HEK293 (cell line): ENCODE results near the gene ATP12A.
A peak's percentile ranks its signal among the peaks of the same experiment; 100 is the strongest.

Experiments
- CTCF ChIA-PET: fragments of 350-600 bp; formaldehyde crosslinking; extraction: SDS; loops from one replicate; lab custom pipeline; 2021; ENCODE audit warnings: antibody characterized with exemption; lab: Yijun Ruan, JAX
- POLR2A ChIA-PET: fragments of 300-600 bp; formaldehyde crosslinking; extraction: SDS; loops from one replicate; lab custom pipeline; 2020; ENCODE audit warnings: antibody characterized with exemption, inconsistent platforms; lab: Yijun Ruan, JAX
- H3K27ac ChIP-seq: fragments of 200-500 bp; sonication (Bioruptor generic); 2 replicates; pipeline ENCODE4 v1.5.1; 2014; ENCODE audit warnings: low read depth, low read length, control low read depth, inconsistent platforms; ENCODE audit errors: extremely low read depth
- H3K36me3 ChIP-seq, 2 experiments: fragments of 200-500 bp in 1 of 2; sonication (Bioruptor generic) in 1 of 2; 1 replicate in 1 of 2; 2 replicates in 1 of 2; pipeline ENCODE4 v1.5.1; 2014 to 2017; ENCODE audit warnings: inconsistent platforms in 2 of 2, low read length in 2 of 2; ENCODE audit not compliant: control insufficient read depth in 2 of 2, insufficient read depth in 1 of 2
- H3K4me1 ChIP-seq: fragments of 200-500 bp; sonication (Bioruptor generic); 2 replicates; pipeline ENCODE4 v1.5.1; 2014; ENCODE audit warnings: mild to moderate bottlenecking, low read length, inconsistent platforms; ENCODE audit not compliant: control insufficient read depth, insufficient read depth
- H3K4me3 ChIP-seq: 2 replicates; pipeline ENCODE4 v1.5.1; 2011; ENCODE audit warnings: low read depth, mild to moderate bottlenecking, control low read depth, low read length, moderate library complexity
- H3K9me3 ChIP-seq: fragments of 200-500 bp; sonication (Bioruptor generic); 2 replicates; pipeline ENCODE4 v1.5.1; 2014; ENCODE audit warnings: low read depth, low read length, inconsistent platforms; ENCODE audit not compliant: control insufficient read depth, insufficient read depth
- HOXC10 ChIP-seq: sonication (generic); formaldehyde crosslinking; IDR thresholded peaks from 2 replicates; pipeline ENCODE4 v1.8.1; 2023; ENCODE audit warnings: mild to moderate bottlenecking, missing genetic modification reagents
- PRDM6 ChIP-seq: fragments of 450-650 bp; formaldehyde crosslinking; IDR thresholded peaks from 2 replicates; pipeline ENCODE4 v1.5.1; 2017; ENCODE audit warnings: missing biosample characterization, missing genetic modification characterization
- REST ChIP-seq: fragments of 450-650 bp; formaldehyde crosslinking; IDR thresholded peaks from 2 replicates; pipeline ENCODE4 v1.5.1; 2016; ENCODE audit warnings: missing biosample characterization, missing genetic modification characterization
- SCRT1 ChIP-seq: fragments of 450-650 bp; formaldehyde crosslinking; IDR thresholded peaks from 2 replicates; pipeline ENCODE4 v1.5.1; 2016; ENCODE audit warnings: missing biosample characterization, missing genetic modification characterization, borderline replicate concordance
- SP3 ChIP-seq: fragments of 450-650 bp; formaldehyde crosslinking; IDR thresholded peaks from 2 replicates; pipeline ENCODE4 v1.5.1; 2016; ENCODE audit warnings: missing biosample characterization, missing genetic modification characterization
- ZBTB1 ChIP-seq: fragments of 450-650 bp; formaldehyde crosslinking; IDR thresholded peaks from 2 replicates; pipeline ENCODE4 v1.5.1; 2016; ENCODE audit warnings: missing biosample characterization, missing genetic modification characterization
- ZFP3 ChIP-seq: fragments of 450-650 bp; formaldehyde crosslinking; IDR thresholded peaks from 2 replicates; pipeline ENCODE4 v1.5.1; 2016; ENCODE audit warnings: low read depth, missing biosample characterization, missing genetic modification characterization
- ZNF223 ChIP-seq: fragments of 450-650 bp; formaldehyde crosslinking; IDR thresholded peaks from 2 replicates; pipeline ENCODE4 v1.5.1; 2016; ENCODE audit warnings: missing biosample characterization, missing genetic modification characterization
- ZNF23 ChIP-seq: fragments of 450-650 bp; formaldehyde crosslinking; IDR thresholded peaks from 2 replicates; pipeline ENCODE4 v1.5.1; 2016; ENCODE audit warnings: missing biosample characterization, missing genetic modification characterization, borderline replicate concordance
- ZNF248 ChIP-seq: fragments of 450-650 bp; formaldehyde crosslinking; IDR thresholded peaks from 2 replicates; pipeline ENCODE4 v1.5.1; 2017; ENCODE audit warnings: missing biosample characterization, missing genetic modification characterization
- ZNF302 ChIP-seq: fragments of 450-650 bp; formaldehyde crosslinking; IDR thresholded peaks from 2 replicates; pipeline ENCODE4 v1.5.1; 2016; ENCODE audit warnings: missing biosample characterization, missing genetic modification characterization, low read depth
- ZNF398 ChIP-seq: fragments of 450-650 bp; formaldehyde crosslinking; IDR thresholded peaks from 2 replicates; pipeline ENCODE4 v1.5.1; 2017; ENCODE audit warnings: missing biosample characterization, missing genetic modification characterization
- ZNF433 ChIP-seq: fragments of 450-650 bp; formaldehyde crosslinking; IDR thresholded peaks from 2 replicates; pipeline ENCODE4 v1.5.1; 2016; ENCODE audit warnings: missing biosample characterization, missing genetic modification characterization, low read depth
- ZNF473 ChIP-seq: fragments of 450-650 bp; formaldehyde crosslinking; IDR thresholded peaks from 2 replicates; pipeline ENCODE4 v1.5.1; 2017; ENCODE audit warnings: missing biosample characterization, missing genetic modification characterization
- ZNF621 ChIP-seq: fragments of 450-650 bp; formaldehyde crosslinking; IDR thresholded peaks from 2 replicates; pipeline ENCODE4 v1.5.1; 2017; ENCODE audit warnings: missing biosample characterization, missing genetic modification characterization
- ZNF639 ChIP-seq: fragments of 450-650 bp; formaldehyde crosslinking; IDR thresholded peaks from 2 replicates; pipeline ENCODE4 v1.5.1; 2016; ENCODE audit warnings: missing biosample characterization, missing genetic modification characterization
- ZNF664 ChIP-seq: fragments of 450-650 bp; formaldehyde crosslinking; IDR thresholded peaks from 2 replicates; pipeline ENCODE4 v1.5.1; 2016; ENCODE audit warnings: missing biosample characterization, missing genetic modification characterization
- ZNF777 ChIP-seq: fragments of 450-650 bp; formaldehyde crosslinking; IDR thresholded peaks from 2 replicates; pipeline ENCODE4 v1.5.1; 2017; ENCODE audit warnings: missing biosample characterization, missing genetic modification characterization, borderline replicate concordance
- ZSCAN16 ChIP-seq: fragments of 450-650 bp; formaldehyde crosslinking; IDR thresholded peaks from 2 replicates; pipeline ENCODE4 v1.5.1; 2016; ENCODE audit warnings: missing biosample characterization, missing genetic modification characterization
- ZSCAN18 ChIP-seq: fragments of 450-650 bp; formaldehyde crosslinking; IDR thresholded peaks from 2 replicates; pipeline ENCODE4 v1.5.1; 2016; ENCODE audit warnings: missing biosample characterization, missing genetic modification characterization
- ZXDB ChIP-seq: fragments of 450-650 bp; formaldehyde crosslinking; IDR thresholded peaks from 2 replicates; pipeline ENCODE4 v1.5.1; 2016; ENCODE audit warnings: missing biosample characterization, missing genetic modification characterization

Gene ATP12A

GRCh38 chr13:24680258-24680920 is at the start of gene ATP12A (continued):
- TF ChIP-seq ZNF248 (tag by site-specific recombination) (no peak), ZNF223 (tag by site-specific recombination) (no peak), ZXDB (tag by site-specific recombination) (no peak), ZNF302 (tag by site-specific recombination) (no peak), REST (tag by site-specific recombination) (no peak), PRDM6 (tag by site-specific recombination) (no peak), ZNF777 (tag by site-specific recombination) (no peak), ZBTB1 (no peak), HOXC10 (CRISPR knock-in tag) (no peak), SP3 (tag by site-specific recombination) (0 out of 2 replicates have a peak, but pooled peaks have one; percentile 42), ZNF621 (tag by site-specific recombination) (no peak), ZFP3 (tag by site-specific recombination) (no peak), ZNF473 (tag by site-specific recombination) (no peak), ZSCAN18 (tag by site-specific recombination) (no peak)
- TF ChIP-seq, all 188 proteins: peak for 15

GRCh38 chr13:24630851-24631620 is 49.2 kb upstream of the ATP12A start:
- Histone ChIP-seq H3K4me3 (no peak overlapping the region), H3K27ac (no peak overlapping the region), H3K36me3 (no peaks in the 10 kb centered on the region), H3K9me3 (no peaks in the 10 kb centered on the region), H3K4me1 (no peaks in the 10 kb centered on the region)
- POLR2A ChIA-PET: no interaction called here
- CTCF ChIA-PET: interaction anchor here (0.5 to 1.2 kb wide), 2 partner anchors 13 to 25 kb away, joined by 3 to 4 read pairs; no protein-coding TSS in a partner anchor
- TF ChIP-seq ZNF433 (no peak), ZNF302 (tag by site-specific recombination) (no peak), ZNF639 (tag by site-specific recombination) (no peak), ZNF664 (tag by site-specific recombination) (no peak), ZSCAN16 (tag by site-specific recombination) (no peak), REST (tag by site-specific recombination) (no peak), ZNF398 (tag by site-specific recombination) (no peak), SCRT1 (no peak), ZNF23 (no peak)
